Lung (tissue), 12 donors: Measurements from ENCODE around the gene PFDN1. TPM values are rescaled to one million over a fixed set of nuclear protein-coding genes. Genes with fewer than 3 reads are reported as not detected.

Source experiments
- ATAC-seq: fragments of 200-7000 bp; cut with Tn5 transposase; one replicate; pipeline ENCODE4 v1.9.1; 2020; ENCODE audit warnings: moderate number of reproducible peaks; ENCODE audit not compliant: insufficient read depth, low FRiP score
- DNase-seq, 3 donors: peaks; one replicate each; pipeline ENCODE4 v3.0.0-alpha.2; 2013 to 2017
- H3K27ac ChIP-seq, 2 donors: one replicate each; pipeline ENCODE4 v1.5.1; 2013; ENCODE audit warnings: mild to moderate bottlenecking in 2 of 2, moderate library complexity in 2 of 2, control low read depth in 1 of 2, inconsistent platforms in 1 of 2, low read depth in 1 of 2, low read length in 1 of 2
- H3K27me3 ChIP-seq, 3 donors: one replicate each; pipeline ENCODE4 v1.5.1; 2013; ENCODE audit warnings: low read length in 2 of 3; ENCODE audit not compliant: control insufficient read depth in 3 of 3, insufficient read depth in 3 of 3
- H3K36me3 ChIP-seq, 4 donors: one replicate each; pipeline ENCODE4 v1.5.1; 2013; ENCODE audit warnings: low read length in 4 of 4, mild to moderate bottlenecking in 1 of 4, moderate library complexity in 1 of 4; ENCODE audit not compliant: control insufficient read depth in 4 of 4, insufficient read depth in 4 of 4
- H3K4me1 ChIP-seq, 5 donors: one replicate each; pipeline ENCODE4 v1.5.1; 2013; ENCODE audit warnings: low read length in 5 of 5, mild to moderate bottlenecking in 2 of 5, moderate library complexity in 1 of 5; ENCODE audit not compliant: control insufficient read depth in 5 of 5, insufficient read depth in 5 of 5
- H3K4me3 ChIP-seq: one replicate; pipeline ENCODE4 v1.5.1; 2013; ENCODE audit warnings: mild to moderate bottlenecking, control low read depth, moderate library complexity
- H3K9ac ChIP-seq, 2 donors: one replicate each; pipeline ENCODE4 v1.5.1; 2013; ENCODE audit warnings: low read length in 2 of 2, control low read depth in 1 of 2; ENCODE audit not compliant: insufficient read depth in 1 of 2
- H3K9me3 ChIP-seq, 4 donors: one replicate each; pipeline ENCODE4 v1.5.1; 2013; ENCODE audit warnings: low read length in 3 of 4, mild to moderate bottlenecking in 1 of 4, moderate library complexity in 1 of 4; ENCODE audit not compliant: control insufficient read depth in 4 of 4, insufficient read depth in 3 of 4
- CTCF ChIP-seq: IDR thresholded peaks from 2 replicates; pipeline ENCODE4 v1.5.1; 2012; ENCODE audit warnings: mild to moderate bottlenecking; ENCODE audit errors: control extremely low read depth, extremely low read depth
- WGBS, 2 donors: extraction: QIAGEN DNeasy Blood & Tissue Kit; methylation state at CpG; one replicate each; pipeline ENCODE4 v1.1.7; 2013; 5-methylcytosine and 5-hydroxymethylcytosine counted together
- polyA plus RNA-seq, 2 donors: library from polyadenylated mRNA; stranded (reverse); fragments of 200-250 nt; gene quantifications; one replicate each; pipeline ENCODE4 v1.2.1, GENCODE V29; 2013
- total RNA-seq, 2 donors: library from RNA; depleted of rRNA in 1 of 2; stranded (reverse); fragments of >200 nt in 1 of 2; gene quantifications; one replicate each; pipeline ENCODE4 v1.2.1, GENCODE V29; 2014 to 2021
- donor health status: control.
- donor health status: control.
- donor health status: Bipolar disorder and iron deficiency.
- donor health status: healthy.
- donor health status: DM: yes; HTN: yes; CAD: no.

The PFDN1 gene
- total and polyA plus RNA-seq, 4 donors = 42.0 to 108 (median 51.6) TPM

GRCh38 chr5:140255460-140256157 lies 47.3 kb downstream of the PFDN1 start:
- ATAC-seq (no peak), DNase-seq (no peak)
- H3K4me3 ChIP-seq = no peak overlapping the region
- peaks cover 4 to 26% (median 6%) of the 10 kb centered on the region in 5 donors for H3K4me1 ChIP-seq
- peaks cover 0 to 8% (median 3%) of the 10 kb centered on the region in 4 donors for H3K36me3 ChIP-seq
- H3K27ac ChIP-seq = peak overlapping the region in 1 of 2 donors; percentile 33
- no peaks in the 10 kb centered on the region for H3K27me3 ChIP-seq
- no peak overlapping the region for H3K9ac ChIP-seq
- TF ChIP-seq CTCF = no peak
- WGBS, 2 donors = 82 to 85% methylated on average over 4 of the region's 4 CpGs
- no peaks in the 10 kb centered on the region for H3K9me3 ChIP-seq

DNA sequence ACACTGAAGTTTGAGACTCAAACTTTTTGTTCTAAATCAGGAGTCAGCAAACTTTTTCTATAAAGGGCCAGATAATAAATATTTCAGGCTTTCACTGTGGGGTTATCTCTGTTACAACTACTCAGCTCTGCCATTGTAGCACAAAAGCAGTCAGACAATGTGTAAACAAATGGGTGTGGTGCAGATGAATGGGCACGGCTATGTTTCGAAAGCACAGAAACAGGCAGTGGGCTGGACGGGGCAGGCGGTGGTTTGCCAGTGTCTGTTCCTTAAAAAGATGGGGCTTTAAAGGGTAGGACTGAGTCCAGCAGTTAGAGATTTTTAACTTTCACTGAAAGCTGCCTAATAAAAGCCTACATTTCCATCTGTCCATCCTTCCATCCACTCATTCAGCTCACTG lies 48.9 kb downstream of the PFDN1 start:
- 15 to 22% methylated on average over 4 of the region's 4 CpGs for WGBS, 2 donors
- H3K9ac ChIP-seq = no peak overlapping the region
- peaks cover 4 to 26% (median 6%) of the 10 kb centered on the region in 5 donors for H3K4me1 ChIP-seq
- H3K27me3 ChIP-seq = no peaks in the 10 kb centered on the region
- H3K36me3 ChIP-seq = peaks cover 0 to 9% (median 3%) of the 10 kb centered on the region in 4 donors
- ATAC-seq (peak; percentile 60), DNase-seq (no peak)
- no peak overlapping the region for H3K27ac ChIP-seq
- TF ChIP-seq CTCF = no peak
- no peaks in the 10 kb centered on the region for H3K9me3 ChIP-seq
- no peak overlapping the region for H3K4me3 ChIP-seq

DNA sequence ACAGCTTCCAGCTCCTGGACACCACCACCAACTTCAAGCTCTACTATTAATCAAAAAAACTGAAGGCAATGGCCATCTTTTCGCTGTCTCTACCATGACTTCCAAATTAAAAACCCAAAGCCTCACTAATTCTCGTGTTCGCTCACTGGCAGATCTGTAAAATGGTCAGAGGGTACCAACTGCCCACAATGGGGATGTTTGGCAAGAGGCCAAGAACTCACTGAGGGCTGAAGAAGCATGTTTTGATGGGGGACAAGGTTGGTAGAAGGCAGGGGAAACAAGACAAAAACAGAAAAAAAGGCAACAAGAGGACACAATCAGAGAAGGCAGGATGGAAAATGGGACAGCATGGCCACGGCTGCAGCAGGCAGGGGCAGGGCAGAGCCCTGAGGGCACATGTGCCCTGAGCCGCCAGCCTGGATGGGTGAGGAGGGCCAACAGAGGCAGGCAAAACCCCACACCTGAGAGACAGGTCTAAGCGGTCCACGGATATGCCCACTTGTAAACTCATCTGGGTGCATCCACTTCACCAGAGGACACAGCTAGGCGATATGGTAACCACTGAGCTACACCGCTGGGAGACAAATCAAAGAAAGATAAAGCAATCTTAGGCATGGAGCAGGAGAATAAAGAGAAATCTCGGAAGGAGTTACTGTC lies 50.3 kb downstream of the PFDN1 start:
- no peak for TF ChIP-seq CTCF
- ATAC-seq (no peak), DNase-seq (no peak)
- 95 to 96% methylated on average over 10 of the region's 10 CpGs for WGBS, 2 donors
- peaks cover 0 to 7% (median 3%) of the 10 kb centered on the region in 4 donors for H3K36me3 ChIP-seq
- no peak overlapping the region for H3K9ac ChIP-seq
- no peaks in the 10 kb centered on the region for H3K27me3 ChIP-seq
- H3K4me1 ChIP-seq = peaks cover 4 to 29% (median 6%) of the 10 kb centered on the region in 5 donors
- peak overlapping the region; percentile 27 to 64 for H3K27ac ChIP-seq
- H3K4me3 ChIP-seq = no peak overlapping the region
- no peaks in the 10 kb centered on the region for H3K9me3 ChIP-seq
